ENCODE results near the gene SULT2B1.
"Not testable (repeated sequence)": the region's sequence is repeated elsewhere in the genome, so short reads cannot be mapped to it uniquely, and the experiment has no call there.

SULT2B1 gene

DNA sequence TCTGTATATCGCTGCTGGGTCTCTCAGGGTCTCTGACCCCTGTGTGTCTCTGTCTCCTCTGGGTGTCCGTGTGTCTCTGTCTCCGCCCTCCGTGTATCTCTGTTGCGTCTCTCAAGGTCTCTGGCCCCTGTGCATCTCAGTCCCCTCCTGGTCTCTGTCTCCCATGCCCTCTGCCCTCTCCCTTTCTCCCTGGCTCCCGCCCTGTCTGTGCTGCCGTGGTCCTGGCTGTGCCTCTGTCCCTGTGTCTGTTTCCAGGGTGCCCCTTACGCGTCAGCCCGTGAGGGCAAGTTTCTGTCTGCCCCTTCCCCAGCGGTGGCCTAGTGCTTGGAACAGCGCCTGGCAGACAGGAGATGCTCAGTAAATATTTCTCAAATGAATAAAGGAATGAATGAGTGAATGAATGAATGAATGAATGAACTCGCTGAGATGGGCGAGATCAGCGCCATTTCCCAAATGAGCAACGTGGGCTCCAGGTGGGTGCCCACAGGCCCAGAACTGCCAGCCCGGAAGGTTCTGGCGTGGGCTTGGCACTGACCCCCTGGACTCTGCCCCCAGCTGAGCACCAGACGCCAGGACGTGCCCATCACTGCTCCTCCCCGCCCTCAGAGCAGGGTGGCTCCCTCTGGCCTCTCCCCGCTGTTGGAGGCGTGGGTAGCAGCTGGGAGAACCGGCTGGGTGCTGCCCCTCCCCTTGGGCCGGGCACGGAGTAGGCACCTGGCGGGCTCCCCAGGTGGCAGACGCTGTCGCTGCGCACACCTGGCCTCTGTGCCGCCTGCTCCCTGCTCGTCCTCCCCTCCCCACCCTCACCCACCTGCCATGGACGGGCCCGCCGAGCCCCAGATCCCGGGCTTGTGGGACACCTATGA is at the start of gene SULT2B1:
SULT2B1 (plus strand) TSS at position 736 of the 866 bp plus-strand sequence; CDS start at position 817, 81 bp downstream.
- no peak for DNase-seq

- no peak for DNase-seq
These were observed 49.5 kb upstream of the SULT2B1 start for GRCh38 chr19:48502350-48503018.

DNA sequence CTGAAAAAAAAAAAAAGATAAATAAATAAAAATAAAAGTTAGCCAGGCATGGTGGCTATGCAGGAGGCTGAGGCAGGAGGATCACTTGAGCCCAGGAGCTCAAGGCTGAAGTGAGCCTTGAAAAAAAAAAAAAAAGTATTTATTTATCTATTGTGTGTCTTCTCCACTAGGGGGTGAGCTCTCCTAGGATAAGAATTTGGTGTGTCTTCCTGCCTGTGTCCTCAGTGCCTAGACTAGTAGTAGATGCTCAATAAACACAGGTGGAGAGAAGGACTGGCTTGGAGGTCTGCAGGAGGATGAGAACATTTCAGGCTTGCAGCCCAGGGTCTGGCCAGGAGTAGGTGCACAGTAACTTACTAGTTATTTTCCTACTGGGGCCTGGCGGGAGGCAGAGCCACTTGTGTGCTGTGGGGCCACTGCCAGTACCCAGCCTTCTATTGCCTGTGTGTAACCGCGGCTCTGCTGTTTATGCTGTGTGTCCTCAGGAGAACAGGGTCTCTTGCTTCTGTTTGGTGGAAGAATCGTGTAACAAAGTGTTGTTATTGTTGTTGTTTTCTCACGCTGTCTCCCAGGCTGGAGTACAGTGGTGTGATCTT is 45.7 kb upstream of the SULT2B1 start:
- peak; percentile 65 for DNase-seq

DNA sequence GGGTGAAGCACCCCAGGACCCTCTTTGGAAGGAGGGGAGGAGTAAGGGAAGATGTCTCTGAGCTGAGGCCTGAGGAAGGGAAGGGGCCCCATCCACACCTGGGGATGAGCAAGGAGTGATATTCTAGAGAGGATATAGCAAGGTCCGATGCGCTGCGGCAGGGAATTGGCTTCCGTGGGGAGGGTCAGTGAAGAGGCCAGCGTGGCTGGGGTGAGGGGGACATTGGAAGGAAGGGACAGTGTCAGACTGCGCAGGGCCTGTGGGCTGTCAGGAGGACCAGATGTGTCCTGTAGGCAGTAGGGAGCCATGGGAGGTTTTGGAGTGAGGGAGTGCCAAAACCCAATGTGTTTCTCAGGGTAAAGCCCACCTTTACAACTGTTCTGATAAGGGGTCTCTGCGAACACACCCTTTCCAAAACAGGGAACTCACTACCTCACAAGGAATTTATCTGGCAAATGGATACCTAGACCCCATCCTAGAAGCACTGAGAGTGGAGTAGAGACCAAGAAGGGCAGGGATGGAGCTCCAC is 44.0 kb upstream of the SULT2B1 start:
- no peak for DNase-seq

DNA sequence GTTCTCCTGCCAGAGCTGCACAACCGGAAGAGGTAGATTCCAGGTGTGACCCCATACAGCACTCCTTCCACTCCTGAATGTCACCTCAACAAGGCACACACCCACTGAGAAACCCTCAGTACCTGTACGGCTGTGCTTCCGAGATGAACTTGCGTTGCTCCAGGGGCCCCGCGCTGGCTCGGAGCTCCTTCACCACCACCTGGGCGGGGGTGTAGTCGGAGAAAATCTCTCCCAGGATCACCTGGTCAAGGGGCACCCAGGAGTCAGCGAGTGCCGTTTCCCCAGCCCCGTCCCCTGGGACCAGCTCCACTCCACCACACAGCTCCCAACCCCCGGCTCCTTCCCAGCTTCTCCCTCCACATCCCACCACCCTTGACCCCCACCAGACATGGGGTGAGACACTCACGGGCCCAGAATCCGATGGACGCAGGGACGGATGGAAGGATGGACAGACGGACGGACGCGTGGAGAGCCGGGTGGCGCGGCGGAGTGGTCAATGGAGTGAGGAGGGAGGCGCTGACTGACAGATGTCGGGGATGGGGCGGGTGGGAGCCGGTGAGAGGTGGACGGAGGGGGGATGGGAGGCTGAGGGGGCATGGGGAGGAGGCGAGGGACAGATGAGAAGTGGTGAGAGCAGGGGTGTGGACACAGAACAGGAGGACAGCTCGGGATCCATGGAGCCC is 43.1 kb upstream of the SULT2B1 start:
- DNase-seq = no peak

DNA sequence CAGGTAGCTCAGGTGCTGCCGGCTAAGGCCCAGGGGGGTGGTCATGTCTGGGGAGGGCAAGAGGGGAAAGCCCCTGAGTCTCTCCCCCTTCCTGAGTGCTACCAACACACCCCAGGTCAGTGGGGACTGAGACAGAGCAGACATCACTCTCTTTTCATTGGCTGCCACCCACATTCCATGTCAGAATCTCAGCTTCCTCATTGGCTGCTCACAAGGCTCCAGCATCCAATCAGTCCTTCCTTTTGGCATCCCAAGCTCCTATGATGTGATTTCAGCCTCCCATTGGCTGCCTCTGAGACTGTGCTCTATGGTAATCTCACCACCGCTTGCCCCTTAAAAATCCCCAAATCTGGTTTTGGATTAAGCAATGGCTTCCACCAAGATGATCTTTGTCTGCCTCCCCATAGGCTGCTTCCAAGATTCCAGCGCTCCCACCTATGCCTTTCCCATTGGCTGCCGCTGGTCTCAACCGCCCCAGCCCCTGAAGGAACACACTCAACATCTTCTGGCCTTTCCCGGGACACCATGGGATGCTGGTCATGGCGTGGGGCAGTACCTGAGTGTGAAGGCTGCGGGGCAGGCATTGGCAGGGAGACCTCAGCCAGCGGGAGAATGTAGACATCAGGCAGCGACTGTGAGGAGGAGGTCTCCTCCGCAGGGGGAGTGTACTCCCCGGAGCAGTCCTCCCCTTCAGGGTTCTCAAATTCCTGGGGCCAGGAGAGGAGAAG is 42.3 kb upstream of the SULT2B1 start:
- DNase-seq = no peak

DNA sequence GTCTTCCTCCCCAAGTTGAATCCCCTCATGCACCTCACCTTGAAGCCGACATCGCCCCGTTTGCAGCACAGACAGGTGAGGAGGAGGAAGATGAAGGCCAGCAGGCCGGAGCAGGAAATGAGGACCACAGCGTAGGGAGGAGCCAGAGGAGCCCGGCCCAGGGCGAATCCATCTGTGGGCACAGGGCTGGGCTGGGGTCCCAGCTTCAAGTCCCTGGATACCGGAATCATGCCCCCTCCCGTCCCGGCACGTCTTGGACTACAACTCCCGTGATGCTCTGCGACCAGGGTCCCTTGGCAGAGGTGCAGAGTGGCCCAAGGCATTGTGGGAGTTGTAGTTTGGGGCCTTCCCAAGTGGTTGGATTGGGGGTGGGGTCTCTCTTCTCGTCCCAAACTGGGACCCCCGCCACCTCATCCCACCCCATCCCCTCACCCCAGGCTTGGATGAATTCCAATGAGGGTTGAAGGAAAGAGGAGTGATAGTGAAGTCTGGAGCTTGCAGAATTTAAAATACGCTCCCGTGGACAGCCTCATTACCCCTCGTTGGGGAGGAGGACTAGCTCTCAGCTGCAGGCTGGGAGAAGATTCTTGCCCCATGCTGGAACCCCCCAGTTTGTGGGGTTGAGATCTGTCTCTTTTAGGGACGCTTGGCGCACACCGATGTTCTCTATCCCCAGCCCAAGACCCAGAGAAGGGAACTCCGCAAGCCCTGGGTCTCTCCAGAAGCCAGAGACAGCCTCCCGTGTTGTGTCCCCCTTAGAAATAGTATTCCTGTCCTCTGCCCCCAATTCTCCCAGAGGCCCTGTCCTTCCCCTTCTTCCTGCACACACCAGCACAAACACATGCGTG is 41.3 kb upstream of the SULT2B1 start:
- DNase-seq = peak; percentile 57

DNA sequence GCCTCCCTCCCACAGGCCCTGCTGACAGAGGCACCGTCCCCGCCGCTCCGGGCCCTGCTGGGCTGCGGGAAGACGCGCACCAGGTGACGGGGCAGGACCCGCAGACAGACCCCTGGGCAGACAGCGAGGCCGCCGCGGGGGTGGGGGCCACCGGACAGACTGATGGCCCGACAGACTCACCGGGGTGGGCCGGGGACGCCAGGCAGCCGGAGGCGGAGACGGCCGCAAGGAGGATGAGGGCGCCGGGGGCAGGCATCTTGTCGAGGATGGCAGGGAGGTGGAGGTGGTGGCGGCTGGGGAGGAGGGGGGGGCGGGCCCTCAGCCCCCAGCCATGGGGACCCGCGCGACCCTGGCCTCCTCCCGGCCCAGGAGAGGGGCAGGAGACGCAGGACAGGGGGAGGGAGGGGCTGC is 40.6 kb upstream of the SULT2B1 start:
- no peak for DNase-seq

DNA sequence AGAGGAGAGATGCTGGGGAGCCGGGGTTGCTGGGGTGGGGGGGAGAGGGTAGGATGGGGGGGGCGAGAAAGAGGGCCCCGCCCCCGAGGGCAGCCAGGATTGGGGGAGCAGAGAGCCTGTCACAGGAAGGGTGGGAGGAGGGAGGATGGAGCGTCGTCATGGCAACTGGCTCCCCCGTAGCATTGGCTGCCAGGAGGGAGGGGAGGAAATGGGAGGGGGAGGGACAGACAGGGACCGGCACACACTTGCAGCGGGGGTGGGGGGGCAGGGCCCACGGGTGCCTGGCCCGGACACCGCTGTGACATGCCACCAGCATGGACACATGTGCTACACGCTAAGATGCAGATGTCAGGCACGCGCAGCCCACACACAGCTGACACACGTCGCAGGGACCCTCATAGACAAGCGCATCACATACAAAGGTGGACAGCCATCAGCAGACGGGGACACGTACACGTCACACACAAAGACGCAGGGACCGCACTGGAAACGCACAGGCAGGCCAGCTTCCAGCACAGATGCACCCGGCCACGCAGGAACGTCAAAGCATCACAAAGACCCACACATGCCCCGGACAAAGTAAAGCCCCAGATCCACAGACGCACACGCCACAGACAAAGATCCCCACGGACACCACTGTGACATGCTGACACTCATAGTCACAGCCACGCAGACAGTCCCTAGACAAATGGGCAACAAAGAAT is 40.0 kb upstream of the SULT2B1 start, which contains the start of gene LMTK3:
LMTK3 (minus strand) TSS at position 36 of the 704 bp plus-strand sequence. CDS start 259 bp downstream, outside the sequence.
- DNase-seq = peak; percentile 60

DNA sequence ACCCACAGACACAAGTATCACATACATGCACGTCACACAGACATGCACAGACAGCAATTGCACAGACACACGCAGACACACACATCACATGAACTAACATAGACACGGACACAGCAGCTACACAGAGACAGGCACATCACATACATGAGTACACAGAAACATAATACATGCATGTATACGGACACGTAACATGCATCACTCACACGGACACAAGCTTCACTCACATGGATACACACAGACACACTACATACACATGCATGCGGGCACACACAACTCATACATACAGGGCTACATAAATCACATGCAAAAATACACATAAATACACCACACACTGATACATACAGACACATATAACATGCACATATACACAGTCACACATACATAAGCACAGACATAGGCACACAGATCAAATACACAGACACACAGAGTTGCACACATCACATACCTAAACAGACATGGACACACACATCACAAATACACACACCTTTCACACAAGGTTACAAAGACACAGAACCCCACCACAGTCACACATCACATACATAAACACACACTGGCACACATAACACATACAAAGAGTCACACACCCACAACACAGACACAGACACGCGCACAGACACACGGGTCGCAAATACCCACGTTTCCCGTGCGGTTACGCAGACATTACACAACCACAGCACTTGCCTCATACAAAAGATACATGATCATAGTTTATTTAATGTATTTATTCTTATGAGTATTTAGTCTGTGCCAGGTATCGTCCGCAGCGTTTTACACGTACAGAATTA is 39.3 kb upstream of the SULT2B1 start:
- DNase-seq = no peak

- peak; percentile 75 for DNase-seq
These were observed 38.5 kb upstream of the SULT2B1 start for GRCh38 chr19:48513289-48514122.

- no peak for DNase-seq
These were observed 37.9 kb upstream of the SULT2B1 start for GRCh38 chr19:48514123-48514458.

GRCh38 chr19:48516536-48516935 is 35.4 kb upstream of the SULT2B1 start:
- no peak for DNase-seq

DNA sequence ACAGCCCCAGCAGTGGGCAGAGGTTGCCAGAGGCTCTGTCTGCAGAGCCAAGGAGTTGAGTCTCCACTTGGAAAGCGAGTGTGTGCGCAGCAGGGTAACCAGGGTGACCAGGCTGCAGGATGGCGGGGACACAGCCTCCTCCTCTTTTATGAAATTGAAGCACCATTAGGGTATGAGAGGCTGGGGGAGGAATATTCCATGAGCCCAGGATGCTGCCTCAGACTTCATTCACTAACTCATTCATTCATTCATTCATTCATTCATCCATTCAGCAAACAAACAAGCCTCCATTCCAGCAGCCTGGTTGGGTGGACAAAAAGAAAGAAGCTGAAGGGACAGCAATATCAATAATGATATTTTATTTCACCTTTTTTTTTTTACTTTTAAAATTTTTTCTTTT is 33.8 kb upstream of the SULT2B1 start:
- DNase-seq = no peak

DNA sequence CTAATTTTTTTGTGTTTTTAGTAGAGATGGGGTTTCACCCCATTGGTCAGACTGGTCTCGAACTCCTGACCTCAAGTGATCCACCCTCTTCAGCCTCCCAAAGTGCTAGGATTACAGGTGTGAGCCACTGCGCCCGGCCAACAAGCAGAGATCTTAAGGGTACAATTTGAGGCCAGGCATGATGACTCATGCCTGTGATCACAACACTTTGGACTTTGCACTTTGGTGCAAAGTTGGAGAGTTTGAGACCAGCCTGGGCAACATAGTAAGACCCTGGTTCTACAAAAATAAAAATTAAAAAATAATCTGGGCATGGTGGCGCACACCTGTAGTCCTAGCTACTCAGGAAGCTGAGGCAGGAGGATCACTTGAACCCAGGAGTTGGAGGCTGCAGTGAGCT is 32.5 kb upstream of the SULT2B1 start:
- not testable (repeated sequence) for DNase-seq

DNA sequence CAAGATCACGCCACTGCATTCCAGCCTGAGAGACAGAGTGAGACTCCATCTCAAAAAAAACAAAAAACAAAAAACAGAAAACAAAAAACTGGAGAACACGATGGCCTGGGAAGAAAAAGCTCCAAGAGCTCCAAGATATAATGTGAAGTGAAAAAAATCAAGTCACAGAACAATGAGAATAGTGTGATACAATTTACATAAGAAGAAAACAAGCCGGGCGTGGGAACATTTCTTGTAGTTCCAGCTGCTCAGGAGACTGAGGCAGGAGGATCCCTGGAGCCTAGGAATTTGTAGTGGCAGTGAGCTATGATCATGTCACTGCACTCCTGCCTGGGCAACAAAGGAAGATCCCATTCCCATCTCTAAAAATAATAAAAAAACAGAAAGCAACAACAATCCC is 31.8 kb upstream of the SULT2B1 start:
- DNase-seq = no peak

DNA sequence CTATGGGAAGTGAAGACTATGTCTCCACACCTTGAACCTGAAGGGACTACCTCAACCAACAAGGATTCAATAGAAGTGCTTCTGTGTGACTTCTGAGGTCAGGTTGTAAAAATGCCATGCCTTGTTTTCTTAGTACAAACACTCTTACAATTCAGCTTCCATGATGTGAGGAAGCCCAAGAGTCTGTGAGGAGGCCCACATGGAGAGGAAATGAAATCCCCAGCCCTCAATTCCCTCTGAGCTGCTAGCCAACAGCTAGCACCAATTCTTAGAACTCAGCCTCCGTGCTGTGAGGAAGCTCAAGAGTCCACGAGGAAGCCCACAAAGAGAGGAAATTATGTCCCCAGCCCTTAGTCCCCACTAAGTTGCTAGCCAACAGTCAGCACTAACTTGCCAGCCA is 27.8 kb upstream of the SULT2B1 start:
- DNase-seq = no peak

DNA sequence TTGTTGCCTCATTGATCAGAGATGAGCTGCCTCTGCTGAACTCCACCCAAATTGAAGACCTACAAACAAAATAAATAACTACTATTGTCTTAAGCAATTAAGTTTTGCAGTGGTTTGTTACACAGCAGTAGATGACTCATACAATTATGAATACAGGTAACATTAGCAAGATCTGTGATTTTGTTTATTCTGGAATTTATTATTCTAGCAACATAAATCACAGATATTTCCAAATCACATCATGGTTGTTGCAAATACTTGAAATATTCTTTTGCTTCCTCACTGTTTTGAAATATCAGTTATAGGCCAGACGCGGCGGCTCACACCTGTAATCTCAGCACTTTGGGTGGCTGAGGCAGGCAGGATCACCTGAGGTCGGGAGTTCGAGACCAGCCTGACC is 27.2 kb upstream of the SULT2B1 start:
- DNase-seq = no peak

GRCh38 chr19:48529156-48529555 is 22.8 kb upstream of the SULT2B1 start:
- no peak for DNase-seq

All from EL (cell line).